Activated naive CD4-positive, alpha-beta T cell treated with anti-CD3 and anti-CD28 coated beads for 36 hours (primary cell): ENCODE measurements around the gene SLC7A8. TPM values are rescaled to one million over a fixed set of nuclear protein-coding genes. Genes with fewer than 3 reads are reported as not detected.
A peak's percentile ranks its signal among the peaks of the same experiment; 100 is the strongest.
"Not testable (repeated sequence)": the region's sequence is repeated elsewhere in the genome, so short reads cannot be mapped to it uniquely, and the experiment has no call there.

Source experiments
- CTCF ChIA-PET: fragments of 350-600 bp; sonication (Branson Sonifier 250); formaldehyde crosslinking; loops from one replicate; lab custom pipeline; 2021; ENCODE audit warnings: antibody characterized with exemption; lab: Charles Lee
- DNase-seq: peaks from one replicate; pipeline ENCODE4 v3.0.0-alpha.2; 2020
- H3K27ac Mint-ChIP-seq: one replicate; pipeline ENCODE4 v1.8.0; 2021; ENCODE audit warnings: mild to moderate bottlenecking, mixed read lengths
- H3K27me3 Mint-ChIP-seq: one replicate; pipeline ENCODE4 v1.8.0; 2021; ENCODE audit warnings: low read depth, mixed read lengths
- H3K36me3 Mint-ChIP-seq: one replicate; pipeline ENCODE4 v1.8.0; 2021; ENCODE audit warnings: low read depth, mixed read lengths
- H3K4me1 Mint-ChIP-seq: one replicate; pipeline ENCODE4 v1.8.0; 2021; ENCODE audit warnings: low read depth, mixed read lengths
- H3K4me3 Mint-ChIP-seq: one replicate; pipeline ENCODE4 v1.8.0; 2021; ENCODE audit warnings: mild to moderate bottlenecking, moderate library complexity, mixed read lengths
- H3K9me3 Mint-ChIP-seq: one replicate; pipeline ENCODE4 v1.8.0; 2021; ENCODE audit warnings: mixed read lengths
- intact Hi-C: fragments of 100-400 bp; cut with micrococcal nuclease; formaldehyde crosslinking; loops from one replicate; pipeline ENCODE4 v1.15.1; 2023
- total RNA-seq, 2 experiments: library from RNA; stranded (reverse); gene quantifications; one replicate each; pipeline ENCODE4 v1.2.3, GENCODE V29; 2021

Gene SLC7A8
- total RNA-seq: 1 to 10 TPM in 1 of 2 experiments, under 1 TPM in 1; 0.79 to 1.1 TPM

DNA sequence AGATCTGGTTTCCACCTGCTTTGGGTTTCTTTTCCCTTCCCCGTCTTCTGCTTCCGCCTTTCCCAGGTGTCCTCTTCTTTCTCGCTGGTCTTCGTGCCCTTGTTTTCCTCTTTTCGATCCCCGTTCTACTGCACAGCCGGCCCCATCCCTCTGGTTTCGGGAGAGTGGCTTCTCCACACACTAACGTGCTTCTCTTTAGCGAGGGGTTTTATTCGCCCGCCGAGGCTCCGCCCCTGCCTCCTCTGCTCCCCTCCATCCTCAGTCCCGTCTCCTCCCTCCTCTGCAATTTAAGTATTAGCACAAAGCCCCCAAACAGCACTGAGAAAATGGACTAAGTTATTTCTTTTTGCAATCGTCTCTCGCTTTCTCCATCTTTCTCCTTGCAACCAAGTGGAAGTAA, at the start of gene SLC7A8:
SLC7A8 (minus strand) TSS at position 182 of the 400 bp plus-strand sequence. CDS start 746 bp downstream, outside the sequence.
- intact Hi-C loops: no loop called here
- Mint-ChIP-seq H3K27ac (no peak within 1 kb of the TSS), H3K27me3 (peaks cover 11% of the 10 kb centered on the region), H3K36me3 (no peaks in the 10 kb centered on the region), H3K9me3 (no peaks in the 10 kb centered on the region), H3K4me1 (peaks cover 4% of the 10 kb centered on the region), H3K4me3 (no peak within 1 kb of the TSS)
- CTCF ChIA-PET: interaction anchor here (0.5 to 10.4 kb wide), 8 partner anchors 9 to 208 kb away, joined by 3 to 298 read pairs (median 4); partner anchors contain the start of gene CEBPE
- DNase-seq: peak; percentile 23

DNA sequence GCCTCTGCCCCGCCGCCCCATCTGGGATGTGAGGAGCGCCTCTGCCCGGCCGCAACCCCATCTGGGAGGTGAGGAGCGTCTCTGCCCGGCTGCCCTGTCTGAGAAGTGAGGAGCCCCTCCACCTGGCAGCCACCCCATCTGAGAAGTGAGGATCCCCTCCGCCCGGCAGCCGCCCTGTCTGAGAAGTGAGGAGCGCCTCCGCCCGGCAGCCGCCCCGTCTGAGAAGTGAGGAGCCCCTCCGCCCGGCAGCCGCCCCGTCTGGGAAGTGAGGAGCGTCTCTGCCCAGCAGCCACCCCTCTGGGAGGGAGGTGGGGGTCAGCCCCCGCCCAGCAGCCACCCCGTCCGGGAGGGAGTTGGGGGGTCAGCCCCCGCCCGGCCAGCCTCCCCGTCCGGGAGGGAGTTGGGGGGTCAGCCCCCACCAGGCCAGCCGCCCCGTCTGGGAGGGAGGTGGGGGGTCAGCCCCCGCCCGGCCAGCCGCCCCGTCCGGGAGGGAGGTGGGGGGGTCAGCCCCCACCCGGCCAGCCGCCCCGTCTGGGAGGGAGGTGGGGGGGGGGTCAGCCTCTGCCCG, 48.9 kb upstream of the SLC7A8 start:
- DNase-seq, CTCF ChIA-PET, H3K9me3 Mint-ChIP-seq, H3K27me3 Mint-ChIP-seq, intact Hi-C loops, H3K4me1 Mint-ChIP-seq, H3K36me3 Mint-ChIP-seq, H3K4me3 Mint-ChIP-seq, H3K27ac Mint-ChIP-seq: not testable (repeated sequence)

- Mint-ChIP-seq H3K27me3 (no peaks in the 10 kb centered on the region), H3K4me1 (no peaks in the 10 kb centered on the region), H3K27ac (no peak overlapping the region), H3K4me3 (no peak overlapping the region), H3K36me3 (peaks cover 1% of the 10 kb centered on the region), H3K9me3 (no peaks in the 10 kb centered on the region)
- no peak for DNase-seq
- CTCF ChIA-PET: no interaction called here
- intact Hi-C loops: no loop called here
Measured at GRCh38 chr14:23228812-23229211, 45.4 kb upstream of the SLC7A8 start.

GRCh38 chr14:23227566-23227965, 44.1 kb upstream of the SLC7A8 start:
- H3K36me3 Mint-ChIP-seq: peaks cover 1% of the 10 kb centered on the region
- H3K4me3 Mint-ChIP-seq: no peak overlapping the region
- H3K27me3 Mint-ChIP-seq: peaks cover 3% of the 10 kb centered on the region
- H3K4me1 Mint-ChIP-seq: no peaks in the 10 kb centered on the region
- no peak for DNase-seq
- no peaks in the 10 kb centered on the region for H3K9me3 Mint-ChIP-seq
- intact Hi-C loops: no loop called here
- H3K27ac Mint-ChIP-seq: no peak overlapping the region
- CTCF ChIA-PET: interaction anchor here (0.7 to 0.9 kb wide), 2 partner anchors 17 to 115 kb away, joined by 4 to 6 read pairs; no protein-coding TSS in a partner anchor

GRCh38 chr14:23224958-23225357, 41.5 kb upstream of the SLC7A8 start:
- H3K27me3 Mint-ChIP-seq, H3K9me3 Mint-ChIP-seq, intact Hi-C loops, H3K4me1 Mint-ChIP-seq, DNase-seq, H3K4me3 Mint-ChIP-seq, H3K27ac Mint-ChIP-seq, H3K36me3 Mint-ChIP-seq, CTCF ChIA-PET: not testable (repeated sequence)

DNA sequence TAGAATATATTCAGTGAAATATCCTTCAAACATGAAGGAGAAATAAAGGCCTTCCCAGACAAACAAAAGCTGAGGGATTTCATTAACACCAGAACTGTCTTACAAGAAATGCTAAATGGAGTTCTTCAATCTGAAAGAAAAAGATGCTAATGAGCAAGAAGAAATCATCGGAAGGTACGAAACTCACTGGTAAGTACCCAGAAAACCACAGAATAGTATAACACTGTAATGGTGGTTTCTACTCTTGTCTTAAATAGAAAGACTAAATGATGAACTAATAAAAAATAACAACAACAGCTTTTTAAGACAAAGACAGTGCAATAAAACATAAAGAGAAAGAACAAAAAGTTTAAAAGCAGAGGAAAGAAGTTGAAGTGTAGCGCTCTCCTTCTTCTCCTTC, 35.6 kb upstream of the SLC7A8 start:
- intact Hi-C loops: no loop called here
- Mint-ChIP-seq H3K27me3 (peaks cover 9% of the 10 kb centered on the region), H3K4me1 (no peaks in the 10 kb centered on the region), H3K27ac (no peak overlapping the region), H3K9me3 (peaks cover 4% of the 10 kb centered on the region), H3K4me3 (no peak overlapping the region), H3K36me3 (no peaks in the 10 kb centered on the region)
- no peak for DNase-seq
- CTCF ChIA-PET: interaction anchor here (0.6 to 0.7 kb wide), 3 partner anchors 30 to 530 kb away, joined by 3 to 4 read pairs (median 4); no protein-coding TSS in a partner anchor

DNA sequence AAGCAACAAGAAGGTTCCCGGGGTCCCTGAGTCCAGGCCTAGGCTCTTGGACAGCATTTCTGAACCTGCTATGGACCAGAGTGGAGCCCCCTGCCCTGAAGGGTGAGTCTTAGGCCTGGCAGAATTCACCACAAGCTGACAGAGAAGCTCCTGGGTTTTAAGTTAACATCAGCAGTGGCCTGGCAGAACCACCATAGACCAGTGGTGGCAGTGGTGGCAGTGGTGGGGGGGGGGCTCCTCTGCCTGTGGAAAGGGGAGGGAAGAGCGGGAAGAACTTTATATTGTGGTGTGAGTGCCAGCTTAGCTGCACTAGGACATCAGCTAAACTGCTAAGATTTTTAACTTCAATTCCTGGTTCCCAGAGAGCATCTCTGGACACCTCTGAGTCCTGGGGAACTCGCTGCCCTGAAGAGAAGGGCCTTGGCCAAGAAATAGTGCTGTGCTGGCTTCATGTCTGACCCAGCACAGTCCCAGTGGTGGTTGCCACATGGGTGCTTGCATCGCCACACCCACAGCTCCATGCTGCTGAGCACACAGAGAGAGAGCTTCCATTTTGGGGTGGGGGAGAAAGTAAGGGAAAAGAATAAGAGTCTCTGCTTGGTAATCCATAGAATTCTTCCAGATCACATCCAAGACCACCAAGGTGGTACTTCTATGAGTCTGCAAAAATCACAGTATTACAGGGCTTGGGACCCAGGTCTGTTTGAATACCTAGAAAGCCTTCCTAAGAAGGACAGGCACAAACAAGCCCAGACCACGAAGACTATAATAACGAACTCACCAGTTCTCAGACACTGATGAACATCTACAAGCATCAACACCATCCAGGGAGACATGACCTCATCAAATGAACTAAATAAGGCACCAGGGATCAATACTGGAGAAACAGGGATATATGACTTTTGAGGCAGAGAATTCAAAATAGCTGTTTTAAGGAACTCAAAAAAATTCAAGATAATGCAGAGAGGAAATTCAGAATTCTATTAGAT, 33.9 kb upstream of the SLC7A8 start:
- Mint-ChIP-seq H3K4me3 (no peak overlapping the region), H3K27me3 (peaks cover 6% of the 10 kb centered on the region), H3K9me3 (peaks cover 4% of the 10 kb centered on the region)

GRCh38 chr14:23215421-23215820, 32.0 kb upstream of the SLC7A8 start:
- Mint-ChIP-seq H3K9me3 (peaks cover 4% of the 10 kb centered on the region), H3K27ac (no peak overlapping the region), H3K4me1 (no peaks in the 10 kb centered on the region), H3K36me3 (no peaks in the 10 kb centered on the region), H3K4me3 (no peak overlapping the region), H3K27me3 (no peaks in the 10 kb centered on the region)
- DNase-seq: no peak
- intact Hi-C loops: no loop called here
- CTCF ChIA-PET: no interaction called here

More for the DNA sequence above, 33.9 kb upstream of the SLC7A8 start:
- DNase-seq: no peak
- intact Hi-C loops: no loop called here
- no peaks in the 10 kb centered on the region for H3K36me3 Mint-ChIP-seq
- CTCF ChIA-PET: interaction anchor here (0.6 to 2.2 kb wide), 2 partner anchors 77 to 96 kb away, joined by 3 to 6 read pairs; no protein-coding TSS in a partner anchor
- no peaks in the 10 kb centered on the region for H3K4me1 Mint-ChIP-seq
- H3K27ac Mint-ChIP-seq: no peak overlapping the region

DNA sequence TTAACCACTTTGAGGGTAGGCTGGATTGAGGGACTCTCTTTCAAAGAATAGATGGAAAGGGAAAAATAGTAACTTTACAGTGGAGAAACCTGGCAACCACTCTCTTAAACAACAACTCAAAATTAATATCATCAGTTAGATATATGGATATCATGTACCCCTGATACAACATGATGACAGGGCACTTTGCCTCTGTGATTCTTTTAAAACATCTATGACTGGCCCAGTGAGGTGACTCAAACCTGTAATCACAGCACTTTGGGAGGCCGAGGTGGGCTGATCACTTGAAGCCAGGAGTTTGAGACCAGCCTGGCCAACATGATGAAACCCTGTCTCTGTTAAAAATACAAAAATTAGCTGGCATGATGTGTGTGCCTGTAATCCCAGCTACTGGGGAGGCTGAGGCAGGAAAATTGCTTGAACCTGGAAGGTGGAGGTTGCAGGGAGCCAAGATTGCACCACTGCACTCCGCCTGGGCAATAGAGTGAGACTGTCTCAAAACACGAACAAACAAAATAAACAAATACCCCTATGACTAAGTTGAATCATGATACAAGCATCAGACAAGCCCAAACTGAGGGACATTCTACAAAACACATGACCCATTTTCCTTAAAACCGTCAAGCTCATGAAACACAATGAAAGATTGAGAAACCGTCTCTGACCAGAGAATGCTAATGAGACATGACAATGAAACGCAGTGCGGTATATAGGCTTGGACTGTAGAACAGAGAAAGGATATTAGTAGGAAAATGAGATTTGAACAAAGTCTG, 26.4 kb upstream of the SLC7A8 start:
- peaks cover 1% of the 10 kb centered on the region for H3K27me3 Mint-ChIP-seq
- no peak overlapping the region for H3K27ac Mint-ChIP-seq
- intact Hi-C loops: no loop called here
- H3K4me1 Mint-ChIP-seq: no peaks in the 10 kb centered on the region
- DNase-seq: no peak
- H3K4me3 Mint-ChIP-seq: no peak overlapping the region
- no peaks in the 10 kb centered on the region for H3K36me3 Mint-ChIP-seq
- CTCF ChIA-PET: interaction anchor here (0.7 kb wide), 1 partner anchor 33 kb away, joined by 4 read pairs; no protein-coding TSS in a partner anchor
- H3K9me3 Mint-ChIP-seq: no peaks in the 10 kb centered on the region

- CTCF ChIA-PET: interaction anchor here (0.9 to 2.1 kb wide), 4 partner anchors 21 to 88 kb away, joined by 4 to 7 read pairs (median 4); no protein-coding TSS in a partner anchor
- Mint-ChIP-seq H3K36me3 (no peaks in the 10 kb centered on the region), H3K4me1 (no peaks in the 10 kb centered on the region), H3K27me3 (peaks cover 1% of the 10 kb centered on the region), H3K9me3 (no peaks in the 10 kb centered on the region), H3K4me3 (no peak overlapping the region), H3K27ac (no peak overlapping the region)
- intact Hi-C loops: no loop called here
- DNase-seq: no peak
Measured at GRCh38 chr14:23208324-23208723, 24.9 kb upstream of the SLC7A8 start.

GRCh38 chr14:23207146-23207540, 23.7 kb upstream of the SLC7A8 start:
- Mint-ChIP-seq H3K4me3 (no peak overlapping the region), H3K27me3 (peaks cover 1% of the 10 kb centered on the region), H3K4me1 (no peaks in the 10 kb centered on the region), H3K27ac (no peak overlapping the region), H3K36me3 (no peaks in the 10 kb centered on the region), H3K9me3 (no peaks in the 10 kb centered on the region)
- CTCF ChIA-PET: interaction anchor here (0.7 to 2.1 kb wide), 3 partner anchors 86 to 110 kb away, joined by 3 to 7 read pairs (median 4); no protein-coding TSS in a partner anchor
- intact Hi-C loops: no loop called here
- DNase-seq: no peak
